ENCODE results near the gene PCDH7. TPM values are rescaled to one million over a fixed set of nuclear protein-coding genes. Genes with fewer than 3 reads are reported as not detected.

Gene PCDH7
- total and polyA plus RNA-seq, 2 experiments from 2014 or later = 2.4 to 10.8 TPM

DNA sequence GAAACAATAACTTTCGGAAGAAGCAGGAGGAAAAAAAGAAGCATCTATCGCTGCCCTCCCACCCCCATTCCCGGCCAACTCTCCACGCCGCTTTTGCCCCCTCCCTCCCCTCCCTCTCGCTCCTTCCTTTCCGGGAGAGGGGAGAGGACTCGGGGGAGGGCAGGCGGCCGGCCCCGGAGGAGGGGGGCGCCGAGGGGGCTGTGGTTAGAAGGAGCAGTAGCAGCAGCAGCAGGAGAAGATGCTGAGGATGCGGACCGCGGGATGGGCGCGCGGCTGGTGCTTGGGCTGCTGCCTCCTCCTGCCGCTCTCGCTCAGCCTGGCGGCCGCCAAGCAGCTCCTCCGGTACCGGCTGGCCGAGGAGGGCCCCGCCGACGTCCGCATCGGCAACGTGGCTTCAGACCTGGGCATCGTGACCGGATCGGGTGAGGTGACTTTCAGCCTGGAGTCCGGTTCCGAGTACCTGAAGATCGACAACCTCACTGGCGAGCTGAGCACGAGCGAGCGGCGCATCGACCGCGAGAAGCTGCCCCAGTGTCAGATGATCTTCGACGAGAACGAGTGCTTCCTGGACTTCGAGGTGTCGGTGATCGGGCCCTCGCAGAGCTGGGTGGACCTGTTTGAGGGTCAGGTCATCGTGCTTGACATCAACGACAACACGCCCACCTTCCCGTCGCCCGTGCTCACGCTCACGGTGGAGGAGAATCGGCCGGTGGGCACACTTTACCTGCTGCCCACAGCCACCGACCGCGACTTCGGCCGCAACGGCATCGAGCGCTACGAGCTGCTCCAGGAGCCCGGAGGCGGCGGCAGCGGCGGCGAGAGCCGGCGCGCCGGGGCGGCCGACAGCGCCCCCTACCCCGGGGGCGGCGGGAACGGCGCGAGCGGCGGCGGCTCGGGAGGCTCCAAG, 1.3 kb downstream of the PCDH7 start:
- peaks cover 61% of the 10 kb centered on the region for H3K27me3 Mint-ChIP-seq (ENCODE audit: insufficient read depth, low read depth, poor library complexity)
- TF ChIP-seq EZH2 (IDR thresholded peaks at IDR 0.05; ENCODE audit: low read depth, unreplicated experiment) (peak; percentile 12), CREB1 (CRISPR knock-in tag; IDR thresholded peaks at IDR 0.05; ENCODE audit: low read depth) (no peak), CTCF (conservative IDR thresholded peaks at IDR 0.05; ENCODE audit: low read depth in 2 of 2) (peak in 1 of 2 experiments; percentile 49; a peak in 2 of 4 replicates)

GRCh38 chr4:30722092-30722358, 1.9 kb downstream of the PCDH7 start:
- no peak for ATAC-seq
- peaks cover 14% of the 10 kb centered on the region; the same call in 1 of the 2 replicates for H3F3A ChIP-seq (replicated peaks; ENCODE audit: low read depth)
- Mint-ChIP-seq H3K27me3 (ENCODE audit: insufficient read depth, low read depth, poor library complexity) (peaks cover 61% of the 10 kb centered on the region), H3K4me3 (peak overlapping the region; percentile 72), H3K27ac (no peak overlapping the region), H3K4me1 (peaks cover 17% of the 10 kb centered on the region), H3K36me3 (ENCODE audit: low read depth) (no peaks in the 10 kb centered on the region), H3K9me3 (peaks cover 4% of the 10 kb centered on the region; the same call in 2 of the 3 replicates)
- H3K79me2 ChIP-seq (replicated peaks; ENCODE audit: insufficient read depth) = no peaks in the 10 kb centered on the region
- no peaks in the 10 kb centered on the region for H3K9me2 ChIP-seq (ENCODE audit: insufficient read depth)
- peak overlapping the region; percentile 96 for H3K4me3 ChIP-seq
- TF ChIP-seq JUNB (IDR thresholded peaks at IDR 0.05; ENCODE audit: unreplicated experiment) = no peak
- H3K27ac ChIP-seq (ENCODE audit: low read depth) = no peak overlapping the region
- no peaks in the 10 kb centered on the region for H3K36me3 ChIP-seq (ENCODE audit: insufficient read depth)
- peaks cover 4% of the 10 kb centered on the region; the same call in 1 of the 2 replicates for H4K20me1 ChIP-seq (replicated peaks; ENCODE audit: insufficient read depth)
- H3K4me2 ChIP-seq = peak overlapping the region; percentile 98
- DNase-seq (ENCODE audit: low spot score) = peak; percentile 73
- H3K27me3 ChIP-seq (ENCODE audit: insufficient read depth) = peaks cover 56% of the 10 kb centered on the region
- H3K4me1 ChIP-seq (ENCODE audit: insufficient read depth) = peaks cover 9% of the 10 kb centered on the region; the same call in 1 of the 2 replicates
- H2AFZ ChIP-seq = peak overlapping the region; percentile 88

More for the DNA sequence above, 1.3 kb downstream of the PCDH7 start:
- H3K27ac Mint-ChIP-seq = no peak overlapping the region
- Histone ChIP-seq H4K20me1 (replicated peaks; ENCODE audit: insufficient read depth) (peaks cover 4% of the 10 kb centered on the region; the same call in 1 of the 2 replicates), H3K4me3 (peak overlapping the region; percentile 96), H3K9me2 (ENCODE audit: insufficient read depth) (no peaks in the 10 kb centered on the region), H3K4me2 (peak overlapping the region; percentile 98), H3K27ac (ENCODE audit: low read depth) (no peak overlapping the region), H3K36me3 (ENCODE audit: insufficient read depth) (no peaks in the 10 kb centered on the region), H3F3A (replicated peaks; ENCODE audit: low read depth) (peaks cover 14% of the 10 kb centered on the region; the same call in 1 of the 2 replicates), H3K4me1 (ENCODE audit: insufficient read depth) (peaks cover 12% of the 10 kb centered on the region; the same call in 1 of the 2 replicates), H3K79me2 (replicated peaks; ENCODE audit: insufficient read depth) (no peaks in the 10 kb centered on the region), H2AFZ (peak overlapping the region; percentile 99), H3K27me3 (ENCODE audit: insufficient read depth) (peaks cover 56% of the 10 kb centered on the region)
- H3K4me1 Mint-ChIP-seq = peaks cover 17% of the 10 kb centered on the region
- no peaks in the 10 kb centered on the region for H3K36me3 Mint-ChIP-seq (ENCODE audit: low read depth)
- DNase-seq (ENCODE audit: low spot score) = peak; percentile 52
- peaks cover 4% of the 10 kb centered on the region; the same call in 2 of the 3 replicates for H3K9me3 Mint-ChIP-seq
- peak; percentile 4 for ATAC-seq
- peak overlapping the region; percentile 96 for H3K4me3 Mint-ChIP-seq
